Neural progenitor cell (in vitro differentiated cells): Measurements from ENCODE around the gene KEAP1. TPM values are rescaled to one million over a fixed set of nuclear protein-coding genes. Genes with fewer than 3 reads are reported as not detected.

Experiments used
- DNase-seq: peaks from one replicate; pipeline ENCODE4 v3.0.0-alpha.2; 2016; ENCODE audit warnings: low spot score
- H2AFZ ChIP-seq: fragments of 200-600 bp; sonication (generic); replicated peaks from 2 replicates; pipeline ENCODE4 v1.6.1; 2016; ENCODE audit warnings: antibody characterized with exemption
- H3F3A ChIP-seq: fragments of 200-600 bp; sonication (generic); 2 replicates; pipeline ENCODE4 v1.6.1; 2016; ENCODE audit warnings: antibody characterized with exemption, low read depth
- H3K27ac ChIP-seq: fragments of 200-600 bp; sonication (generic); 2 replicates; pipeline ENCODE4 v1.5.1; 2016; ENCODE audit warnings: mild to moderate bottlenecking
- H3K27me3 ChIP-seq: fragments of 200-600 bp; sonication (generic); 2 replicates; pipeline ENCODE4 v1.6.1; 2016; ENCODE audit warnings: mild to moderate bottlenecking, moderate library complexity
- H3K36me3 ChIP-seq: fragments of 200-600 bp; sonication (generic); 2 replicates; pipeline ENCODE4 v1.5.1; 2016
- H3K4me1 ChIP-seq: fragments of 200-600 bp; sonication (generic); 2 replicates; pipeline ENCODE4 v1.6.1; 2016; ENCODE audit warnings: mixed run types
- H3K4me2 ChIP-seq: fragments of 200-600 bp; sonication (generic); 2 replicates; pipeline ENCODE4 v1.6.1; 2016
- H3K4me3 ChIP-seq: fragments of 200-600 bp; sonication (generic); 2 replicates; pipeline ENCODE4 v1.5.1; 2016
- H3K79me2 ChIP-seq: fragments of 200-600 bp; sonication (generic); 2 replicates; pipeline ENCODE4 v1.6.1; 2016; ENCODE audit warnings: low read depth
- H3K9ac ChIP-seq: fragments of 200-600 bp; sonication (generic); 2 replicates; pipeline ENCODE4 v1.6.1; 2016
- H3K9me3 ChIP-seq: fragments of 200-600 bp; sonication (generic); 2 replicates; pipeline ENCODE4 v1.5.1; 2016; ENCODE audit warnings: low read depth
- H4K20me1 ChIP-seq: fragments of 200-600 bp; sonication (generic); 2 replicates; pipeline ENCODE4 v1.6.1; 2016; ENCODE audit warnings: low read depth
- H3K27ac Mint-ChIP-seq: 3 replicates; pipeline ENCODE4 v1.8.0; 2021; ENCODE audit warnings: mixed read lengths
- H3K27me3 Mint-ChIP-seq: 2 replicates; pipeline ENCODE4 v1.8.0; 2022; ENCODE audit warnings: low read depth, mild to moderate bottlenecking, inconsistent platforms, moderate library complexity, mixed read lengths; ENCODE audit not compliant: insufficient read depth
- H3K36me3 Mint-ChIP-seq: 3 replicates; pipeline ENCODE4 v1.8.0; 2021; ENCODE audit warnings: mixed read lengths
- H3K4me1 Mint-ChIP-seq: 3 replicates; pipeline ENCODE4 v1.8.0; 2021; ENCODE audit warnings: mixed read lengths
- H3K4me3 Mint-ChIP-seq: 3 replicates; pipeline ENCODE4 v1.8.0; 2021; ENCODE audit warnings: mild to moderate bottlenecking, moderate library complexity, mixed read lengths
- H3K9me3 Mint-ChIP-seq: 3 replicates; pipeline ENCODE4 v1.8.0; 2020; ENCODE audit warnings: mixed read lengths
- EZH2 ChIP-seq: fragments of 200-600 bp; sonication (generic); IDR thresholded peaks from 2 replicates; pipeline ENCODE4 v1.6.1; 2017; ENCODE audit warnings: antibody characterized with exemption, mild to moderate bottlenecking, moderate library complexity
- EZH2phosphoT487 ChIP-seq: fragments of 200-600 bp; sonication (generic); IDR thresholded peaks from 2 replicates; pipeline ENCODE4 v1.6.1; 2017; ENCODE audit warnings: antibody characterized with exemption
- total RNA-seq: library from RNA; depleted of rRNA; stranded (reverse); fragments of >200 nt; gene quantifications from 2 replicates; pipeline ENCODE4 v1.2.3, GENCODE V29; 2015; ENCODE audit warnings: low replicate concordance
- TF ChIP-seq, protein P1 (sequence below): fragments of 200-600 bp; sonication (generic); IDR thresholded peaks from 2 replicates; pipeline ENCODE4 v1.5.1; 2017; ENCODE audit warnings: antibody characterized with exemption, mild to moderate bottlenecking

The KEAP1 gene
- total RNA-seq, 1 donor from 2014 or later = 25.2 TPM

DNA sequence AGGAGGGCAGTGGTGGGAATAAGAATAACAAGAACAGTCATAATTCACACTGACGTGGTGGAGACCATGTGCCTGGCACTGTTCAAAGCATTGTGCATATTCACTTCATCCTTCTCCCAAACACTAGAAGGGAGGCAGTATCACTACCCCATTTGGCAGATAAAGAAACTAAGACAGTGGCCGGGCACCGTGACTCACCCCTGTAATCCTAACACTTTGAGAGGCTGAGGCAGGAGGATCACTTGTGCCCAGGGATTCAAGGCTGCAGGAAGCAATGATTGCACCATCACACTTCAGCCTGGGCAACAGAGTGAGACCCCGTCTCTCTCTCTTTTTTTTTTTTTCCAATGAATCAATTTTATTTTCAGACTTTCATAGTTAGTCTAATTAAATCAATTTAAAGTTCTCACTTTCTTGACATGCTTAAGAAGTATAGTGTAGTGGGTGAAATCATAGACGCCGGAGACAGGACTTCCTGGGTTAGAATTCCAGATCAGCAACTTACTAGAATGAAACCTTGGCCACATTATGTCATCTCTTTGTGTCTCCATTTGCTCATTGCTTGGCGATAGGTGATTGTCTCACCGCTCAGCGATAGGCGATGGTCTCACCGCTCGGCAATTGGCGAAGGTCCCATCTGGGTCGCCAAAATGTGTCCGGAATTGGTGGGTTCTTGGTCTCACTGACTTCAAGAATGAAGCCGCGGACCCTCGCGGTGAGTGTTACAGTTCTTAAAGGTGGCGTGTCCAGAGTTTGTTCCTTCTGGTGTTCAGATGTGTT, 35.2 kb upstream of the KEAP1 start:
- Histone ChIP-seq H4K20me1 (no peaks in the 10 kb centered on the region), H3K4me3 (no peak overlapping the region), H3K27ac (no peak overlapping the region), H2AFZ (no peak overlapping the region), H3K36me3 (no peaks in the 10 kb centered on the region), H3K27me3 (no peaks in the 10 kb centered on the region), H3K79me2 (no peaks in the 10 kb centered on the region), H3K4me1 (no peaks in the 10 kb centered on the region), H3K4me2 (no peak overlapping the region), H3F3A (peaks cover 9% of the 10 kb centered on the region), H3K9me3 (no peaks in the 10 kb centered on the region), H3K9ac (no peak overlapping the region)
- Mint-ChIP-seq H3K4me3 (no peak overlapping the region), H3K36me3 (no peaks in the 10 kb centered on the region), H3K4me1 (peaks cover 6% of the 10 kb centered on the region), H3K27me3 (peaks cover 12% of the 10 kb centered on the region), H3K27ac (no peak overlapping the region), H3K9me3 (no peaks in the 10 kb centered on the region)
- DNase-seq = no peak
- no peak for TF ChIP-seq EZH2phosphoT487
- TF ChIP-seq, protein P1, sequence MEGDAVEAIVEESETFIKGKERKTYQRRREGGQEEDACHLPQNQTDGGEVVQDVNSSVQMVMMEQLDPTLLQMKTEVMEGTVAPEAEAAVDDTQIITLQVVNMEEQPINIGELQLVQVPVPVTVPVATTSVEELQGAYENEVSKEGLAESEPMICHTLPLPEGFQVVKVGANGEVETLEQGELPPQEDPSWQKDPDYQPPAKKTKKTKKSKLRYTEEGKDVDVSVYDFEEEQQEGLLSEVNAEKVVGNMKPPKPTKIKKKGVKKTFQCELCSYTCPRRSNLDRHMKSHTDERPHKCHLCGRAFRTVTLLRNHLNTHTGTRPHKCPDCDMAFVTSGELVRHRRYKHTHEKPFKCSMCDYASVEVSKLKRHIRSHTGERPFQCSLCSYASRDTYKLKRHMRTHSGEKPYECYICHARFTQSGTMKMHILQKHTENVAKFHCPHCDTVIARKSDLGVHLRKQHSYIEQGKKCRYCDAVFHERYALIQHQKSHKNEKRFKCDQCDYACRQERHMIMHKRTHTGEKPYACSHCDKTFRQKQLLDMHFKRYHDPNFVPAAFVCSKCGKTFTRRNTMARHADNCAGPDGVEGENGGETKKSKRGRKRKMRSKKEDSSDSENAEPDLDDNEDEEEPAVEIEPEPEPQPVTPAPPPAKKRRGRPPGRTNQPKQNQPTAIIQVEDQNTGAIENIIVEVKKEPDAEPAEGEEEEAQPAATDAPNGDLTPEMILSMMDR = no peak
- no peak for TF ChIP-seq EZH2

- Histone ChIP-seq H3K9me3 (no peaks in the 10 kb centered on the region), H4K20me1 (no peaks in the 10 kb centered on the region), H3K4me1 (no peaks in the 10 kb centered on the region), H3F3A (peaks cover 4% of the 10 kb centered on the region), H2AFZ (no peak overlapping the region), H3K9ac (no peak overlapping the region), H3K79me2 (no peaks in the 10 kb centered on the region), H3K4me3 (no peak overlapping the region), H3K27ac (no peak overlapping the region), H3K4me2 (no peak overlapping the region), H3K27me3 (no peaks in the 10 kb centered on the region), H3K36me3 (no peaks in the 10 kb centered on the region)
- Mint-ChIP-seq H3K9me3 (no peaks in the 10 kb centered on the region), H3K4me3 (no peak overlapping the region), H3K4me1 (peaks cover 2% of the 10 kb centered on the region), H3K36me3 (no peaks in the 10 kb centered on the region), H3K27me3 (peaks cover 7% of the 10 kb centered on the region), H3K27ac (no peak overlapping the region)
- TF ChIP-seq EZH2 = no peak
- no peak for TF ChIP-seq EZH2phosphoT487
- TF ChIP-seq, protein P1 = no peak
- DNase-seq = no peak
These were observed 34.5 kb upstream of the KEAP1 start for GRCh38 chr19:10537668-10538067.

DNA sequence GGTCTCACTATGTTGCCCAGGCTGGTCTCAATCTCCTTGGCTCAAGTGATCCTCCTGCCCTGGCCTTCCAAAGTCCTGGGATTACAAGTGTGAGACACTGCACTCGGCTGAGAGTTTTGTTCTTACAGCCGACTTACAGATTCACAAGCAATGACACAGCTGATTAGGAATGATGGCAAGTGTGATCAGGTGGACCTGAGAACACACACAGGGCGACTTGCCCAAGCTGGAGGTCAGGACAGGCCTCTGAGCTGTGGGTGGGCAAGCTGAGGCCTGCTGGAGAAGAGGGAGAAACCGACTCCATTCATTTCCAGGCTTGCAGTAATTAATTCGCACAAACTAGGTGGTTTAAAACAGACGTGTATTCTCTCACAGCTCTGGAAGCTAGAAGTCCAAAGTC, 32.5 kb upstream of the KEAP1 start:
- H3K4me3 Mint-ChIP-seq = no peak overlapping the region
- Histone ChIP-seq H3K27ac (no peak overlapping the region), H3K27me3 (no peaks in the 10 kb centered on the region), H4K20me1 (no peaks in the 10 kb centered on the region), H3K4me2 (no peak overlapping the region), H3K4me3 (no peak overlapping the region), H3K9ac (no peak overlapping the region), H3K79me2 (no peaks in the 10 kb centered on the region), H3K36me3 (no peaks in the 10 kb centered on the region), H3K9me3 (no peaks in the 10 kb centered on the region), H3K4me1 (no peaks in the 10 kb centered on the region), H3F3A (no peaks in the 10 kb centered on the region), H2AFZ (no peak overlapping the region)
- no peak overlapping the region for H3K27ac Mint-ChIP-seq
- H3K4me1 Mint-ChIP-seq = no peaks in the 10 kb centered on the region
- H3K27me3 Mint-ChIP-seq = peaks cover 11% of the 10 kb centered on the region
- no peaks in the 10 kb centered on the region for H3K36me3 Mint-ChIP-seq
- H3K9me3 Mint-ChIP-seq = no peaks in the 10 kb centered on the region
- TF ChIP-seq EZH2 (no peak), EZH2phosphoT487 (no peak)
- TF ChIP-seq, protein P1 = no peak
- DNase-seq = no peak
